ENCODE data around the gene ST7L.

Gene ST7L

DNA sequence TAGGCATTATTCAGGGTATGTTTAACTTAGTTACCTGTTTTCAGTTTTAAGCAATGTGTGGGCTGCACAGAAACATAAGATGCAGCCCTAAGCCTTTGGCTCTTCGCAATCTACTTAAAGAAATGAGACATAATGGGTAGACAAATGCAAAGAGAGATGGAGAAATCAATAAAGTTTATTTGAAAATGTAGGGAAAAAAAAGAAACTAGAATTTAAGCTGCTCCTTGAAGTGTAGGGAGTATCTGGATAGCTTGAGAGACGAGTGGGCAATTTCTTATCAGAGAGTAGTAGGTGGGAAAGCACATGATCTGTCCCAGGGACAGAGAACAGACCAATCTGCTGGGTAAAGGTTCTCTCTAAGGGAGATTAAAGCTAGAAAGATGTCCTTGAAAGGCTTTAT lies 101.3 kb downstream of the ST7L start:
- H3K4me1 ChIP-seq (ENCODE audit: low read length): no peaks in the 10 kb centered on the region
- no peak overlapping the region for H3K4me2 ChIP-seq (ENCODE audit: low read length)
- H3K36me3 ChIP-seq (replicated peaks; ENCODE audit: low read depth, low read length): no peaks in the 10 kb centered on the region
- no peaks in the 10 kb centered on the region for H4K20me1 ChIP-seq (ENCODE audit: insufficient read depth, low read length)
- H3K27ac ChIP-seq (ENCODE audit: low read length): no peak overlapping the region
- H3K9me3 ChIP-seq (ENCODE audit: insufficient read depth, low read length): no peaks in the 10 kb centered on the region
- H3K27me3 ChIP-seq (ENCODE audit: low read depth, low read length): no peaks in the 10 kb centered on the region
- H3K79me2 ChIP-seq (ENCODE audit: low read length): no peaks in the 10 kb centered on the region
- no peak overlapping the region for H3K9ac ChIP-seq (ENCODE audit: low read length)
- TF ChIP-seq, protein P1, sequence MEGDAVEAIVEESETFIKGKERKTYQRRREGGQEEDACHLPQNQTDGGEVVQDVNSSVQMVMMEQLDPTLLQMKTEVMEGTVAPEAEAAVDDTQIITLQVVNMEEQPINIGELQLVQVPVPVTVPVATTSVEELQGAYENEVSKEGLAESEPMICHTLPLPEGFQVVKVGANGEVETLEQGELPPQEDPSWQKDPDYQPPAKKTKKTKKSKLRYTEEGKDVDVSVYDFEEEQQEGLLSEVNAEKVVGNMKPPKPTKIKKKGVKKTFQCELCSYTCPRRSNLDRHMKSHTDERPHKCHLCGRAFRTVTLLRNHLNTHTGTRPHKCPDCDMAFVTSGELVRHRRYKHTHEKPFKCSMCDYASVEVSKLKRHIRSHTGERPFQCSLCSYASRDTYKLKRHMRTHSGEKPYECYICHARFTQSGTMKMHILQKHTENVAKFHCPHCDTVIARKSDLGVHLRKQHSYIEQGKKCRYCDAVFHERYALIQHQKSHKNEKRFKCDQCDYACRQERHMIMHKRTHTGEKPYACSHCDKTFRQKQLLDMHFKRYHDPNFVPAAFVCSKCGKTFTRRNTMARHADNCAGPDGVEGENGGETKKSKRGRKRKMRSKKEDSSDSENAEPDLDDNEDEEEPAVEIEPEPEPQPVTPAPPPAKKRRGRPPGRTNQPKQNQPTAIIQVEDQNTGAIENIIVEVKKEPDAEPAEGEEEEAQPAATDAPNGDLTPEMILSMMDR (IDR thresholded peaks at IDR 0.05; ENCODE audit: low read depth, low read length): no peak
- no peak for TF ChIP-seq EZH2phosphoT487 (IDR thresholded peaks at IDR 0.05; ENCODE audit: low read depth)
- no peak overlapping the region for H3K4me3 ChIP-seq (ENCODE audit: low read length)
- no peak overlapping the region for H2AFZ ChIP-seq (ENCODE audit: low read depth, low read length)

DNA sequence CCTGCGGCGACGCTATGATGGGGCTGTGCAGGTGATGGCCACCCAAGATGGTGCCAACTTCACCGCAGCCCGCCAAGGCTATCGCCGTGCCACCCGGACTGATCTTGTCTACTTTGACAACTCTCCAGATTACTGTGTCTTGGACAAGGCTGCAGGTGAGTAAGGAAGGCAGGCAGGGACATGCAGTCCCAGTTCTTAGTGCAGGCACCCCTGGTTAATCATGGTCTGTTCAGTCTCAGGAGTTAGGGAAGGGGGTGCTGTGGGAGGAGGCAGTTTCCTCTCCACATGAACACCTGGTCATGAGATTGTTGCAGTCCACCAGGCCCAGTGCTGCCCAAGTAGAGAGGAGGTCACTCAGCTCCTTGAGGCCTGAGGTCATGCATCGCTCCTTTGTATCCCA lies 101.7 kb downstream of the ST7L start:
- no peak overlapping the region for H3K27ac ChIP-seq (ENCODE audit: low read length)
- no peak overlapping the region for H3K4me2 ChIP-seq (ENCODE audit: low read length)
- no peaks in the 10 kb centered on the region for H3K4me1 ChIP-seq (ENCODE audit: low read length)
- TF ChIP-seq EZH2phosphoT487 (IDR thresholded peaks at IDR 0.05; ENCODE audit: low read depth): no peak
- TF ChIP-seq, protein P1 (IDR thresholded peaks at IDR 0.05; ENCODE audit: low read depth, low read length): no peak
- no peak overlapping the region for H2AFZ ChIP-seq (ENCODE audit: low read depth, low read length)
- no peak overlapping the region for H3K9ac ChIP-seq (ENCODE audit: low read length)
- H3K4me3 ChIP-seq (ENCODE audit: low read length): no peak overlapping the region
- H3K9me3 ChIP-seq (ENCODE audit: insufficient read depth, low read length): no peaks in the 10 kb centered on the region
- H3K79me2 ChIP-seq (ENCODE audit: low read length): no peaks in the 10 kb centered on the region
- H4K20me1 ChIP-seq (ENCODE audit: insufficient read depth, low read length): no peaks in the 10 kb centered on the region
- H3K36me3 ChIP-seq (replicated peaks; ENCODE audit: low read depth, low read length): no peaks in the 10 kb centered on the region
- no peaks in the 10 kb centered on the region for H3K27me3 ChIP-seq (ENCODE audit: low read depth, low read length)

DNA sequence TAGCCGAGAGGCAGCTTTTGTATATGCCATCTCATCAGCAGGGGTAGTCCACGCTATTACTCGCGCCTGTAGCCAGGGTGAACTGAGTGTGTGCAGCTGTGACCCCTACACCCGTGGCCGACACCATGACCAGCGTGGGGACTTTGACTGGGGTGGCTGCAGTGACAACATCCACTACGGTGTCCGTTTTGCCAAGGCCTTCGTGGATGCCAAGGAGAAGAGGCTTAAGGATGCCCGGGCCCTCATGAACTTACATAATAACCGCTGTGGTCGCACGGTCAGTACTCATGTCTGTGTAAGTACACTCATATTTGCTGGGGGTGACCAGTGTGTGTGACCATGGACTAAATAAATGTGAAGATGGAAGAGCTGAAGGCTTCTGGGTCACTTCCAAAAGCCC lies 102.8 kb downstream of the ST7L start:
- Histone ChIP-seq H3K27me3 (ENCODE audit: low read depth, low read length) (no peaks in the 10 kb centered on the region), H3K4me1 (ENCODE audit: low read length) (no peaks in the 10 kb centered on the region), H3K27ac (ENCODE audit: low read length) (no peak overlapping the region), H3K9me3 (ENCODE audit: insufficient read depth, low read length) (no peaks in the 10 kb centered on the region), H3K4me2 (ENCODE audit: low read length) (no peak overlapping the region), H3K36me3 (replicated peaks; ENCODE audit: low read depth, low read length) (no peaks in the 10 kb centered on the region), H3K9ac (ENCODE audit: low read length) (no peak overlapping the region), H3K79me2 (ENCODE audit: low read length) (no peaks in the 10 kb centered on the region), H4K20me1 (ENCODE audit: insufficient read depth, low read length) (no peaks in the 10 kb centered on the region), H3K4me3 (ENCODE audit: low read length) (no peak overlapping the region), H2AFZ (ENCODE audit: low read depth, low read length) (no peak overlapping the region)
- TF ChIP-seq EZH2phosphoT487 (IDR thresholded peaks at IDR 0.05; ENCODE audit: low read depth): no peak
- TF ChIP-seq, protein P1 (IDR thresholded peaks at IDR 0.05; ENCODE audit: low read depth, low read length): no peak

DNA sequence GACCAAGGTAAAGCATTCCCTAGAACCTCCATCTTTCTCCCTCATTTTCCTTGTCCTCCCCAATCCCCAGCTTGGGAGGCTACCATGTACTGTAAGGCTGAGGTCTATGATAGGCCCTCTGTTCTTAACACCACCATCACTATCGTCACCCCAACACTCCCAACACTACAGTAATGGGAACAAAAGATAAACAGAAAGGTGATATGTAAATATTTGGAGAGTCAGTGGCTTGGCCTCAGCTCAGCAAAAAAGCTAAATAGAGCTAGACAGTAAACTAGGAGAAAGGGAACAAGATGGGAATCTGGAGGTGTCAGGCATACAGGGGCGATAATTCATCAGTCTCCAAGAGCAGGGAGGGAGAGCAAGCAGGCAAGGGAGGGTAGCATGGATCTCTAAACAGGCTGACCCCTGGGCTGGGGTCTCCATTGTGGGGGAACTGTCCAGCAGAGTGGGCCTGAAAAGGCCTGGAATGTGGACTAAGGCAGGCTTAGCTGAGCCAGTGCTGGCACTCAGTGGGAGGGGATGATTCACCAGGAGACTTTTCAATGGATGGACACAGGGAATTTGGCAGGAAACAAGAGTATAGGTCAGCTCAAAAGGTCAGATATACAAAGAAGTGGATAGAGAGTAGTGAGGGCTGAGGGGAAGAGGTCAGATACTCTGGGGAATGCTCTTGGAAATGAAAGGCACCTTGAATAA lies 103.5 kb downstream of the ST7L start:
- H3K79me2 ChIP-seq (ENCODE audit: low read length): no peaks in the 10 kb centered on the region
- no peak overlapping the region for H3K9ac ChIP-seq (ENCODE audit: low read length)
- H3K27me3 ChIP-seq (ENCODE audit: low read depth, low read length): no peaks in the 10 kb centered on the region
- TF ChIP-seq, protein P1 (IDR thresholded peaks at IDR 0.05; ENCODE audit: low read depth, low read length): no peak
- no peak for TF ChIP-seq EZH2phosphoT487 (IDR thresholded peaks at IDR 0.05; ENCODE audit: low read depth)
- H3K36me3 ChIP-seq (replicated peaks; ENCODE audit: low read depth, low read length): no peaks in the 10 kb centered on the region
- no peak overlapping the region for H3K27ac ChIP-seq (ENCODE audit: low read length)
- H3K4me1 ChIP-seq (ENCODE audit: low read length): no peaks in the 10 kb centered on the region
- no peak overlapping the region for H3K4me2 ChIP-seq (ENCODE audit: low read length)
- no peak overlapping the region for H2AFZ ChIP-seq (ENCODE audit: low read depth, low read length)
- no peaks in the 10 kb centered on the region for H3K9me3 ChIP-seq (ENCODE audit: insufficient read depth, low read length)
- H3K4me3 ChIP-seq (ENCODE audit: low read length): no peak overlapping the region
- H4K20me1 ChIP-seq (ENCODE audit: insufficient read depth, low read length): no peaks in the 10 kb centered on the region
